ENCODE results near the gene ZFX. TPM values are rescaled to one million over a fixed set of nuclear protein-coding genes. Genes with fewer than 3 reads are reported as not detected.
A peak's percentile ranks its signal among the peaks of the same experiment; 100 is the strongest.

The ZFX gene
- total and polyA plus RNA-seq, 4 experiments from 2014 or later = 33.7 to 72.2 (median 56.6) TPM

- Histone ChIP-seq H3K9me3 (ENCODE audit: control insufficient read depth in 1 of 2, low read length in 2 of 2) (no peaks in the 10 kb centered on the region), H3K27ac (ENCODE audit: low read depth, low read length) (no peak overlapping the region), H3K36me3 (ENCODE audit: insufficient read depth, low read length) (no peaks in the 10 kb centered on the region), H3K4me1 (ENCODE audit: insufficient read depth, low read length) (peaks cover 59% of the 10 kb centered on the region), H3K4me3 (ENCODE audit: low read length in 2 of 2) (no peak overlapping the region), H3K27me3 (ENCODE audit: insufficient read depth, low read length) (no peaks in the 10 kb centered on the region)
- peaks cover 10 to 16% of the 10 kb centered on the region in 2 donors for H3K36me3 Mint-ChIP-seq
- H3K4me1 Mint-ChIP-seq = peaks cover 39 to 77% (median 56%) of the 10 kb centered on the region in 4 donors
- H3K9me3 Mint-ChIP-seq = no peaks in the 10 kb centered on the region
- intact Hi-C loops (cut with micrococcal nuclease) = loop anchor here (5.0 kb wide), 1 partner anchor 36 kb away; no protein-coding TSS in a partner anchor
- POLR2A ChIA-PET (ENCODE audit: partially characterized antibody) = interaction anchor here (1.4 kb wide), 1 partner anchor 112 kb away, joined by 4 read pairs; no protein-coding TSS in a partner anchor
- no peak overlapping the region for H3K4me3 Mint-ChIP-seq
- no peaks in the 10 kb centered on the region for H3K27me3 Mint-ChIP-seq
- no peak for DNase-seq
- CTCF ChIA-PET (ENCODE audit: partially characterized antibody) = no interaction called here
- H3K27ac Mint-ChIP-seq = peak overlapping the region in 2 of 7 donors; percentile 48 to 67
These were observed 16.5 kb downstream of the ZFX start for GRCh38 chrX:24166078-24166477.

- ChIA-PET CTCF (ENCODE audit: partially characterized antibody) (no interaction called here), POLR2A (ENCODE audit: partially characterized antibody) (no interaction called here)
- no peaks in the 10 kb centered on the region for H3K27me3 ChIP-seq (ENCODE audit: insufficient read depth, low read length)
- H3K27ac Mint-ChIP-seq = peak overlapping the region; percentile 33 to 88 (median 53)
- peaks cover 9 to 15% of the 10 kb centered on the region in 2 donors for H3K36me3 Mint-ChIP-seq
- peaks cover 64% of the 10 kb centered on the region for H3K4me1 ChIP-seq (ENCODE audit: insufficient read depth, low read length)
- intact Hi-C loops (cut with micrococcal nuclease) = loop anchor here (5.0 kb wide), 1 partner anchor 34 kb away; no protein-coding TSS in a partner anchor
- peaks cover 5% of the 10 kb centered on the region for H3K36me3 ChIP-seq (ENCODE audit: insufficient read depth, low read length)
- no peak overlapping the region for H3K4me3 ChIP-seq (ENCODE audit: low read length in 2 of 2)
- H3K9me3 Mint-ChIP-seq = no peaks in the 10 kb centered on the region
- H3K27ac ChIP-seq (ENCODE audit: low read depth, low read length) = no peak overlapping the region
- H3K4me1 Mint-ChIP-seq = peaks cover 39 to 80% (median 53%) of the 10 kb centered on the region in 4 donors
- no peaks in the 10 kb centered on the region for H3K9me3 ChIP-seq (ENCODE audit: control insufficient read depth in 1 of 2, low read length in 2 of 2)
- peak overlapping the region in 5 of 8 donors; percentile 7 to 67 (median 14) for H3K4me3 Mint-ChIP-seq
- H3K27me3 Mint-ChIP-seq = no peaks in the 10 kb centered on the region
- DNase-seq = no peak
These were observed 18.4 kb downstream of the ZFX start for GRCh38 chrX:24167719-24168472.

DNA sequence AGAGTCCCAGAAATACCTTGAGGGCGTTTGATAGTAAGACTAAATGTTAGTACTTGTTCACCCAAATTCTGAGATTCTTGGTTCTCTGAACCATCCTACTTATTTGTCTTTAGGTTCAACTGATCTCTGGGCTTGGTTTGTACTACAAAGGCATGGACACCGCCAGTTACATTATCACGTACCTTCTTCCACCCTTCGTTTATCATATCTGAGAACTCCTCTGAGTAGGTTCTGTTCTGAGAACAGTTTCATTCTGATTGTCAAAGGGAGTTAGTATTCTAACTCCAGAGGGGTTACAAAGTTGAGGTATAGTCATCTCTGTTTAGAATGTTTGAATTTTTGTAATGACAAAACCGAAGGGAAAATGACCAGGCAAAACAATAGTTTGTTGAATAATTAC lies 19.3 kb downstream of the ZFX start:
- Mint-ChIP-seq H3K4me1 (peaks cover 39 to 82% (median 52%) of the 10 kb centered on the region in 4 donors), H3K4me3 (peak overlapping the region in 6 of 8 donors; percentile 2 to 78 (median 22)), H3K9me3 (no peaks in the 10 kb centered on the region), H3K27ac (peak overlapping the region; percentile 1 to 87 (median 71)), H3K27me3 (no peaks in the 10 kb centered on the region), H3K36me3 (peaks cover 12 to 18% of the 10 kb centered on the region in 2 donors)
- DNase-seq = no peak
- intact Hi-C loops (cut with micrococcal nuclease) = loop anchor here (5.0 kb wide), 1 partner anchor 33 kb away; no protein-coding TSS in a partner anchor
- Histone ChIP-seq H3K27ac (ENCODE audit: low read depth, low read length) (no peak overlapping the region), H3K9me3 (ENCODE audit: control insufficient read depth in 1 of 2, low read length in 2 of 2) (no peaks in the 10 kb centered on the region), H3K27me3 (ENCODE audit: insufficient read depth, low read length) (no peaks in the 10 kb centered on the region), H3K36me3 (ENCODE audit: insufficient read depth, low read length) (peaks cover 5% of the 10 kb centered on the region), H3K4me1 (ENCODE audit: insufficient read depth, low read length) (peaks cover 63% of the 10 kb centered on the region), H3K4me3 (ENCODE audit: low read length in 2 of 2) (no peak overlapping the region)
- CTCF ChIA-PET (ENCODE audit: partially characterized antibody) = no interaction called here
- POLR2A ChIA-PET (ENCODE audit: partially characterized antibody) = no interaction called here

DNA sequence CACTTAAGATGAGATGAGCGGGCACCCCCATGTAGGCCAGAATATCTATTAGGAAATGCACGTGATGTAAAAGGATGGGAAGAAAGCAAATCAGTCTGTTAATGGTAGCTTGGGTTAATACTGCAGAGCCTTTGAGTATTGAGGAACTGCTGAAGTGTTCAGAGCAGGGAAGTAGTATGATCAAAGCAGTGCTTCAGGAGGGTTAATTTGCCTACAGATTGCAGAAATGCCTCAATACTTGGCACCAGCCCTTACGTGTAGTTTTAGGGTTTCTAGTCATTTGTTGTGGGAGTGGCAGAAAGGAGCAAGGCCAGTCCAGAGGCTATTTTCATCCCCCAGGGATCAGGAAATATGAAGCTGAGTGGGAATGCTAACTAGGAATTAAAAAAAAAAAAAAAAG lies 19.7 kb downstream of the ZFX start:
- Histone ChIP-seq H3K4me3 (ENCODE audit: low read length in 2 of 2) (no peak overlapping the region), H3K4me1 (ENCODE audit: insufficient read depth, low read length) (peaks cover 63% of the 10 kb centered on the region), H3K36me3 (ENCODE audit: insufficient read depth, low read length) (peaks cover 5% of the 10 kb centered on the region), H3K27ac (ENCODE audit: low read depth, low read length) (no peak overlapping the region), H3K27me3 (ENCODE audit: insufficient read depth, low read length) (no peaks in the 10 kb centered on the region), H3K9me3 (ENCODE audit: control insufficient read depth in 1 of 2, low read length in 2 of 2) (no peaks in the 10 kb centered on the region)
- H3K4me3 Mint-ChIP-seq = peak overlapping the region in 5 of 8 donors; percentile 25 to 78 (median 35)
- intact Hi-C loops (cut with micrococcal nuclease) = loop anchor here (5.0 kb wide), 1 partner anchor 33 kb away; no protein-coding TSS in a partner anchor
- H3K27ac Mint-ChIP-seq = peak overlapping the region; percentile 59 to 87 (median 75)
- H3K36me3 Mint-ChIP-seq = peaks cover 11 to 18% of the 10 kb centered on the region in 2 donors
- DNase-seq = no peak
- no peaks in the 10 kb centered on the region for H3K9me3 Mint-ChIP-seq
- CTCF ChIA-PET (ENCODE audit: partially characterized antibody) = no interaction called here
- POLR2A ChIA-PET (ENCODE audit: partially characterized antibody) = interaction anchor here (0.6 kb wide), 1 partner anchor 11 kb away, joined by 4 read pairs; no protein-coding TSS in a partner anchor
- peaks cover 39 to 77% (median 50%) of the 10 kb centered on the region in 4 donors for H3K4me1 Mint-ChIP-seq
- H3K27me3 Mint-ChIP-seq = no peaks in the 10 kb centered on the region

- H3K27me3 Mint-ChIP-seq = no peaks in the 10 kb centered on the region
- peaks cover 22 to 54% (median 32%) of the 10 kb centered on the region in 4 donors for H3K4me1 Mint-ChIP-seq
- peak overlapping the region in 1 of 7 donors; percentile 64 for H3K27ac Mint-ChIP-seq
- CTCF ChIA-PET (ENCODE audit: partially characterized antibody) = no interaction called here
- no peak overlapping the region for H3K4me3 Mint-ChIP-seq
- Histone ChIP-seq H3K4me1 (ENCODE audit: insufficient read depth, low read length) (peaks cover 28% of the 10 kb centered on the region), H3K4me3 (ENCODE audit: low read length in 2 of 2) (no peak overlapping the region), H3K36me3 (ENCODE audit: insufficient read depth, low read length) (peaks cover 9% of the 10 kb centered on the region), H3K9me3 (ENCODE audit: control insufficient read depth in 1 of 2, low read length in 2 of 2) (no peaks in the 10 kb centered on the region), H3K27ac (ENCODE audit: low read depth, low read length) (no peak overlapping the region), H3K27me3 (ENCODE audit: insufficient read depth, low read length) (no peaks in the 10 kb centered on the region)
- DNase-seq = no peak
- intact Hi-C loops (cut with micrococcal nuclease) = no loop called here
- peaks cover 27 to 32% of the 10 kb centered on the region in 2 donors for H3K36me3 Mint-ChIP-seq
- POLR2A ChIA-PET (ENCODE audit: partially characterized antibody) = no interaction called here
- no peaks in the 10 kb centered on the region for H3K9me3 Mint-ChIP-seq
These were observed 23.8 kb downstream of the ZFX start for GRCh38 chrX:24173115-24173847.

DNA sequence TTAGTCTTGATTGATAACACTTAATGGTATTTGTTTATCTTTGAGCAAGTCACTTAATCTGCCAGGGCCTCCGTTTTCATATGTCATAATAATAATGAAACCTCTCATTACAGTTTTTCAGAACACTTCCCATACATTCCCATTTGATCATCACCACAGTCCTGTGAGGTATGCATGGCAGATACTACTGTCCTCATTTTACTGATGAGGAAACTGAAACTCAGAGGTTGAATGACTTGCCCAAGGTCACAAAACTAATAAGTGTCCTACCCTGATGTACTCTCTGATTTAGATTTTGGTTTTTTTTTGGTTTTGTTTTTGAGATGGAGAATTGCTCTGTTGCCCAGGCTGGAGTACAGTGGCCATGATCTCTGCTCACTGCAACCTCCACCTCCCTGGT lies 25.7 kb downstream of the ZFX start:
- Mint-ChIP-seq H3K27ac (peak overlapping the region in 1 of 7 donors; percentile 23), H3K4me3 (no peak overlapping the region), H3K27me3 (no peaks in the 10 kb centered on the region), H3K36me3 (peaks cover 35 to 36% of the 10 kb centered on the region in 2 donors), H3K4me1 (peaks cover 10 to 44% (median 19%) of the 10 kb centered on the region in 4 donors), H3K9me3 (no peaks in the 10 kb centered on the region)
- POLR2A ChIA-PET (ENCODE audit: partially characterized antibody) = no interaction called here
- Histone ChIP-seq H3K27ac (ENCODE audit: low read depth, low read length) (no peak overlapping the region), H3K4me3 (ENCODE audit: low read length in 2 of 2) (no peak overlapping the region), H3K4me1 (ENCODE audit: insufficient read depth, low read length) (peaks cover 12% of the 10 kb centered on the region), H3K27me3 (ENCODE audit: insufficient read depth, low read length) (no peaks in the 10 kb centered on the region), H3K9me3 (ENCODE audit: control insufficient read depth in 1 of 2, low read length in 2 of 2) (no peaks in the 10 kb centered on the region), H3K36me3 (ENCODE audit: insufficient read depth, low read length) (peaks cover 17% of the 10 kb centered on the region)
- CTCF ChIA-PET (ENCODE audit: partially characterized antibody) = no interaction called here
- no peak for DNase-seq
- intact Hi-C loops (cut with micrococcal nuclease) = no loop called here

DNA sequence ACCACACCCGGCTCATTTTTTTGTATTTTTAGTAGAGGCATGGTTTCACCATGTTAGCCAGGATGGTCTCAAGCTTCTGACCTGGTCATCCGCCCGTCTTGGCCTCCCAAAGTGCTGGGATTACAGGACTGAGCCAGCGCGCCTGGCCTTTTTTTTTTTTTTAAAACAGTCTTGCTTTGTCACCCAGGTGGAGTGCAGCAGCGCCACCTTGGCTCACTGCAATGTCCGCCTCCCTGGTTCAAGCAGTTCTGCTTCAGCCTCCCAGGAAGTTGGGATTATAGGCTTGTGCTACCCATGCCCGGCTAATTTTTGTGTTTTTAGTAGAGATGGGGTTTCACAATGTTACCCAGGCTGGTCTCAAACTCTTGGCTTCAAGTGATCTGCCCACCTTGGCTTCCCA lies 28.9 kb downstream of the ZFX start:
- peaks cover 4 to 21% (median 9%) of the 10 kb centered on the region in 4 donors for H3K4me1 Mint-ChIP-seq
- H3K9me3 Mint-ChIP-seq = no peaks in the 10 kb centered on the region
- CTCF ChIA-PET (ENCODE audit: partially characterized antibody) = no interaction called here
- Histone ChIP-seq H3K27ac (ENCODE audit: low read depth, low read length) (no peak overlapping the region), H3K4me3 (ENCODE audit: low read length in 2 of 2) (no peak overlapping the region), H3K9me3 (ENCODE audit: control insufficient read depth in 1 of 2, low read length in 2 of 2) (no peaks in the 10 kb centered on the region), H3K27me3 (ENCODE audit: insufficient read depth, low read length) (no peaks in the 10 kb centered on the region), H3K36me3 (ENCODE audit: insufficient read depth, low read length) (peaks cover 12% of the 10 kb centered on the region), H3K4me1 (ENCODE audit: insufficient read depth, low read length) (peaks cover 15% of the 10 kb centered on the region)
- DNase-seq = no peak
- no peaks in the 10 kb centered on the region for H3K27me3 Mint-ChIP-seq
- POLR2A ChIA-PET (ENCODE audit: partially characterized antibody) = no interaction called here
- H3K27ac Mint-ChIP-seq = no peak overlapping the region
- peaks cover 21 to 28% of the 10 kb centered on the region in 2 donors for H3K36me3 Mint-ChIP-seq
- H3K4me3 Mint-ChIP-seq = no peak overlapping the region
- intact Hi-C loops (cut with micrococcal nuclease) = no loop called here

Data from CD4-positive, alpha-beta memory T cell (primary cell).